Measurements from ENCODE around the gene REXO4. TPM values are rescaled to one million over a fixed set of nuclear protein-coding genes. Genes with fewer than 3 reads are reported as not detected.

REXO4 gene
- total RNA-seq, 2 donors from 2014 or later: 13.4 to 13.8 TPM

- no peaks in the 10 kb centered on the region for H3K36me3 ChIP-seq
- H3K27ac ChIP-seq: no peak overlapping the region
- DNase-seq (ENCODE audit: low spot score): no peak
- no peaks in the 10 kb centered on the region for H3K9me3 ChIP-seq
- H3K4me1 ChIP-seq: no peaks in the 10 kb centered on the region
- no peak overlapping the region for H3K4me3 ChIP-seq
- TF ChIP-seq CTCF (IDR thresholded peaks at IDR 0.05): no peak
- no peaks in the 10 kb centered on the region for H3K27me3 ChIP-seq
Observed at GRCh38 chr9:133386338-133386737, 31.5 kb downstream of the REXO4 start.

- H3K27me3 ChIP-seq: no peaks in the 10 kb centered on the region
- TF ChIP-seq CTCF (IDR thresholded peaks at IDR 0.05): no peak
- DNase-seq (ENCODE audit: low spot score): no peak
- H3K4me3 ChIP-seq: no peak overlapping the region
- H3K27ac ChIP-seq: no peak overlapping the region
- no peaks in the 10 kb centered on the region for H3K9me3 ChIP-seq
- no peaks in the 10 kb centered on the region for H3K4me1 ChIP-seq
- no peaks in the 10 kb centered on the region for H3K36me3 ChIP-seq
Observed at GRCh38 chr9:133385452-133385851, 32.4 kb downstream of the REXO4 start.

GRCh38 chr9:133384736-133385321, 33.0 kb downstream of the REXO4 start:
- DNase-seq (ENCODE audit: low spot score): no peak
- no peaks in the 10 kb centered on the region for H3K36me3 ChIP-seq
- no peaks in the 10 kb centered on the region for H3K27me3 ChIP-seq
- no peak overlapping the region for H3K27ac ChIP-seq
- TF ChIP-seq CTCF (IDR thresholded peaks at IDR 0.05): no peak
- no peaks in the 10 kb centered on the region for H3K4me1 ChIP-seq
- no peak overlapping the region for H3K4me3 ChIP-seq
- no peaks in the 10 kb centered on the region for H3K9me3 ChIP-seq

- no peak for TF ChIP-seq CTCF (IDR thresholded peaks at IDR 0.05)
- H3K9me3 ChIP-seq: no peaks in the 10 kb centered on the region
- no peaks in the 10 kb centered on the region for H3K27me3 ChIP-seq
- no peak for DNase-seq (ENCODE audit: low spot score)
- H3K36me3 ChIP-seq: no peaks in the 10 kb centered on the region
- H3K4me3 ChIP-seq: no peak overlapping the region
- no peaks in the 10 kb centered on the region for H3K4me1 ChIP-seq
- H3K27ac ChIP-seq: no peak overlapping the region
Observed at GRCh38 chr9:133383438-133383837, 34.4 kb downstream of the REXO4 start.

GRCh38 chr9:133382507-133383141, 35.2 kb downstream of the REXO4 start:
- Histone ChIP-seq H3K9me3 (no peaks in the 10 kb centered on the region), H3K4me1 (no peaks in the 10 kb centered on the region), H3K27me3 (no peaks in the 10 kb centered on the region), H3K36me3 (no peaks in the 10 kb centered on the region), H3K27ac (no peak overlapping the region), H3K4me3 (no peak overlapping the region)
- no peak for DNase-seq (ENCODE audit: low spot score)
- no peak for TF ChIP-seq CTCF (IDR thresholded peaks at IDR 0.05)

- Histone ChIP-seq H3K36me3 (no peaks in the 10 kb centered on the region), H3K4me1 (peaks cover 0 to 8% of the 10 kb centered on the region in 2 donors), H3K27me3 (no peaks in the 10 kb centered on the region), H3K4me3 (no peak overlapping the region), H3K27ac (no peak overlapping the region), H3K9me3 (no peaks in the 10 kb centered on the region)
- DNase-seq (ENCODE audit: low spot score): no peak
- no peak for TF ChIP-seq CTCF (IDR thresholded peaks at IDR 0.05)
Observed at GRCh38 chr9:133380734-133381133, 37.1 kb downstream of the REXO4 start.
